Occipital lobe (tissue), 2 donors: ENCODE data around the gene NARS2. TPM values are rescaled to one million over a fixed set of nuclear protein-coding genes. Genes with fewer than 3 reads are reported as not detected.
"Not testable (repeated sequence)": the region's sequence is repeated elsewhere in the genome, so short reads cannot be mapped to it uniquely, and the experiment has no call there.

Experiments
- DNase-seq: peaks from one replicate; lab custom pipeline; 2025; lab: John Stamatoyannopoulos, UW
- total RNA-seq: library from RNA; depleted of rRNA; stranded (reverse); fragments of >200 nt; gene quantifications from one replicate; pipeline ENCODE4 v1.2.3, GENCODE V29; 2014

Gene NARS2
- total RNA-seq, 1 donor from 2014 or later = 33.4 TPM

DNA sequence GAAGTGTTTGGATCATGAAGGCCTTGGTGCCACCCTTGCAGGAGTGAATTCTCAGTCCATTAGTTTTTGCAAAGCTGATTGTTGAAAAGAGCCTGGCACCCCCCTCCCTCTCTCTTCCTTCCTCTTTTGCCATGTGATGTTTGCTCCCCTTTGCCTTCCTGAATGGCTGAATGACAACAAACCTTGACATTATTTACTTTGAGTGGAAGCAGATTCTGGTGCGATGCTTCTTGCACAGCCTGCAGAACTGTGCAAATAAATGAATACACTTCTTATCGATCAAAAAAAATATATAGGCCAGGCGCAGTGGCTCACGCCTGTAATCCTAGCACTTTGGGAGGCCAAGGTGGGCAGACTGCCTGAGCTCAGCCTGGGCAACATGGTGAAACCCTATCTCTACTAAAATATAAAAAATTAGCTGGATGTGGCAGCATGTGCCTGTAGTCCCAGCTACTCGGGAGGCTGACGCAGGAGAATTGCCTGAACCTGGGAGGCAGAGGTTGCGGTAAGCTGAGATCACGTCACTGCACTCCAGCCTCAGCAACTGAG lies 2.0 kb upstream of the NARS2 start:
- no peak for DNase-seq

GRCh38 chr11:78575478-78575877 lies 814 bp upstream of the NARS2 start:
- DNase-seq = no peak

DNA sequence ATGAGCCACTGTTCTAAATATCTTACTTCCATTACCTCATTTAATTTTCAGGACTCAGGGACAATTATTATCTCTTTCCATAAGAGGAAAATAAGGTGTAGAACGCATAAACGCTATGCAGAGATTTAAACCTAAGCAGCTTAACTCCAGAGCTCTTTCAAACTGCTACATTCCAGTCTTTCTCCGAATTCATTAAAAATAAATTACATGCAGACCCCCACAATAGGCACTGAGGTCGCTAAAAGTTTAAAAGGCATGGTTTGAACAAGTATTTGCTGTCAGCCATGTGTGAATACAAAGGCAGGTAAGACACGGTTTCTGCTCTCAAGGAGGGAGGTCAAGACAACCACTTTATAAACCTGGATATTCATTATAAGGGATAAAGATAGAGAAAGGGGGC lies 983 bp downstream of the NARS2 start:
- DNase-seq = no peak

- no peak for DNase-seq
Observed at GRCh38 chr11:78573271-78573670, 1.4 kb downstream of the NARS2 start.

DNA sequence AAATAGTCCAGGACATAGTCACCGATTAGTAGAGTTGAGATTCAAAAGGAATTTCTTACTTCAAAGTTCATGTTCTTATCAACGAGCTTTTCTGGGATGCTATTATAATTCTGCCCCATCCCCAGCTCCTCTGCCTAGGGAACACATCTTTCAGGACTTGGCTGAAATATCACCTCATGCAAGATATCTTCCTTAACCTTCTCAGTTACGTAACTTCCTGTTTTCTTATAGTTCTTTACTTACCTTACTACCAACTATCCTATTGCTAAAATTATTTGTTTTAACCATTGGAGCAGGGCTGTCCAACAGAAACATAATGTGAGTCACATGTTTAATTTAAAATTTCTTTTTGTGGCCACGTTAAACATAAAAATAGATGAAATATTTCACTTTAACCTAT lies 2.3 kb downstream of the NARS2 start:
- no peak for DNase-seq

DNA sequence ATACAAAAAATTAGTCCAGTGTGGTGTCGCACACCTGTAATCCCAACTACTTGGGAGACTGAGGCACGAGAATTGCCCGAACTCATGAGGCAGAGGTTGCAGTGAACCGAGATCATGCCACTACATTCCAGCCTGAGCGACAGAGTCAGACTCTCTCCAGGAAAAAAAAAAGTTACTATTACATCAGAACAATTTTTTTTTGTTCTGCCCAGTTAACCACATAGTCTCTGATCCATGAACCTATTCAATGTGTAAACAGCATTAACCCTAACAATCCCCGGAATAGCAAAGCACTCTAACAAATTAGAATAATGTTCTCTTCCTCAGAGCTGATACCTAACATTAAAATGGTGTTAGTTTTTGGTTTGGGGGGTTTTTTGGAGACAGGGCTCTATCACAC lies 4.6 kb downstream of the NARS2 start:
- DNase-seq = no peak

DNA sequence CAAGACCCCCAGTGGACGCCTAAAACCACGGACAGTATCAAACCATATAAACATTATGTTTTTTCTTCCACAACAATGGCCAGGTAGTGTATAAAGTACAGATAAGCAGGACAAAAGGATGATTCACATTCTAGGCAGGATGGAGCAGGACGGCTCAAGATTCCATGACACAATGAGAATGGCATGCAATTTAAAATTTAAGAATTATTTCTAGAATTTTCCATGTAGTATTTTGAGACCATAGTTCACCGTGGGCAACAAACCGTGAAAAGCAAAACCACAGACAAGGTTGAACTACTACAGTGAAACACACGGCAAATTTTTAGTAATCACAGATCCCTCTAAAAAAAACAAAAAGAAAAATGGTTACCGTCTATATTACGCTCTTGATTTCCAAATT lies 7.5 kb downstream of the NARS2 start:
- no peak for DNase-seq

GRCh38 chr11:78564490-78565467 lies 9.9 kb downstream of the NARS2 start:
- DNase-seq = no peak

DNA sequence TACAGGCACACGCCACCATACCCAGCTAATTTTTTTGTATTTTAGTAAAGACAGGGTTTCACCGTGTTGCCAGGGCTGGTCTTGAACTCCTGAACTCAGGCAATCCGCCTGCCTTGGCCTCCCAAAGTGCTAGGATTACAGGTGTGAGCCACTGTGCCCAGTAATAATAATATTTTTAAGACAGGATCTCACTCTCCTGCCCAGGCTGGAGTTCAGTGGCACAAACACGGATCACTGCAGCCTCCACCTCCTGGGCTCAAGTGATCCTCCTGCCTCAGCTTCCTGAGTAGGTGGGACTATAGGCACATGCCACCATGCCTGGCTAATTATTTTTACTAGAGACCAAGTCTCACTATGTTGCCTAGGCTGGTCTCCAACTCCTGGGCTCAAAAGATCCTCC lies 10.6 kb downstream of the NARS2 start:
- not testable (repeated sequence) for DNase-seq

- DNase-seq = not testable (repeated sequence)
Observed at GRCh38 chr11:78563090-78563489, 11.6 kb downstream of the NARS2 start.

DNA sequence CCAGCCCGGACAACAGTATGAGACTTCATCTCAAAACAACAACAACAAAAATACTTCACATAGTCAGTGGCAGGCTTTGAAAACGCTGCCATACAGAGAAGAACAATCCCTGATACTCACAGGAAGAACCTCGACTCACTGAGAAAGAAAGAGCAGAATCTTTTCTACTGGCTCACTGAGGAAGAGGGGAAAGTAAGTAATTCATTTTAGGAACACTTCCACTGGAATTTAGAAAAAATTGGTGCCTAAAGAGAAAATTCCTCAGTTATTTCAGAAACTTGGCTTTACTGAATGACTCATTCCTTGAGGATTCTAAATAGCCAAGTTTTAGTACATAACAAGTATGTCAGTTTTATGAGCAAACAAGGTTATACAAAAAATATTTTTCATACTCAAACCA lies 12.3 kb downstream of the NARS2 start:
- no peak for DNase-seq

DNA sequence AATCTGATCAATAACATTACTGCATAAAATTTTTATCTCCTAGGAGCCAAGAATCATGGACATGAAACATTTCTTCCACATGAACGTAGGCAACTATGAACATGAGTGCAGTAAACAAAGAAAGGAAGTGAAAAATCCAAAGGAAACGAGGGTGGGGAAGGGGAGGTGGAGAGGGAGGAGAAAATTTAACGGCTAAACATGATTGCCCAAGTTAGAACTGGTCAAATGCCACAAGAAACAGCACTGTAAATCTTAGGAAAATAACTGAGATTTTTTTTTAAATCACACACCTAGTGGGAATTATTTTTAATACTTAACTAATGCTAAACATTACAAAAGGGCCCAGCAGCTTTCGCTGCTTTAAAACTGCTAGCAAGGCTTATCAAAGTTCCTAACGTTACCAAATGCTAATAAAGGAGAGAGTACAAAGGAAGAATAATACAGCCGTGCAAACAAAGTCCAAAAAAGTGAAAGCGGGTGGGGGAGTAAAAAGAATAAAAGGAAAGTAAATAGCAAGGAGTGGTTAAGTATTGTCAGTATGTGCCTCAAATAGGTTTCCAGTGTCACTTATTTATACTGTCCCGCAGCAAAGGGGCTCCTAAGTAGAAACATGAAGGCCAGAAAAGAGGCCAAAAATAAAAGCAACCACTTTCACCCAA lies 13.7 kb downstream of the NARS2 start:
- DNase-seq = no peak

DNA sequence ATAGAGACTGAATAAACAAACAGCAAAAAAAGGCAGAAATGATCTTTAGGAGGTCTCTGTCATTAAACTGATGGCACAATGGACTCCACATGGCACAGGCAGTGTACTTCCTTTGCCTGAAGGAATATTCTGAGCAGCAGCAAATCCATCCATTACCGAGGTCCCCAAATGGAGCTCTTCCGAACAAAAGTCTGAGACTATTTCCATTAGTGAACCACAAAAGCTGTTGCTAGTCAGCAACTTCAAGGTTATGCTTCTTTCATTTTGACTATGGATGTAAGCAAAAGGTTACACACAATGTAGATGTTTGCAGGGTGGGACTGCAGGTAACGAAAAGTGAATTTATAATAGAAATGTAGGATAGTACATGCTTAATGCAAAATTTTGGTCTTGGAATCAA lies 14.5 kb downstream of the NARS2 start:
- no peak for DNase-seq

GRCh38 chr11:78557236-78557635 lies 17.4 kb downstream of the NARS2 start:
- no peak for DNase-seq

DNA sequence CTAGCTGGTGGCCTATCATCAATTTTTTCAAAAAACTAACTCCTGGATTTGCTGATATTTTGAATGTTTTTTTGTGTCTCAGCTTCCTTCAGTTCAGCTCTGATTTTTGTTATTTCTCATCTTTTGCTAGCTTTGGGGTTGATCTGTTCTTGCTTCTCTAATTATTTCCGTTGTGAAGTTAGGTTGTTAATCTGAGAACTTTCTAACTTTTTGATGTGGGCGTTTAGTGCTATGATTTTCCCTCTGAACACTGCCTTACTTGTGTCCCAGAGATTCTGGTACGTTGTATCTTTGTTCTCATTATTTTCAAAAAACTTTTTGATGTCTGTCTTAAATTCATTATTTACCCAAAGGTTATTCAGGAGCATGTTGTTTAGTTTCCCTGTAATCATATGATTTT lies 19.1 kb downstream of the NARS2 start:
- DNase-seq = no peak

DNA sequence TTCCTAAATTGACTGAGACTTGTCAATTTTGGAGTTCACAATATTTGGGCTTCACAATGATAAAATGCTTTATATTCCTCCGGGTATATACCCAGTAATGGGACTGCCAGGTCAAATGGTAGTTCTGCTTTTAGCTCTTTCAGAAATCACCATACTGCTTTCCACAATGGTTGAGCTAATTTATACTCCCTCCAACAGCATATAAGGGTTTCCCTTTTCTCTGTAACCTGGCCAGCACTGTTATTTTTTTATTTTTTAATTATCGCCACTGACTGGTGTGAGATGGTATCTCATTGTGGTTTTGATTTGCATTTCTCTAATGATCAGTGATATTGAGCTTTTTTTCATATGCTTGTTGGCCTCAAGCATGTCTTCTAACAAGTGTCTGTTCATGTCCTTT lies 21.8 kb downstream of the NARS2 start:
- DNase-seq = no peak

GRCh38 chr11:78552139-78552538 lies 22.5 kb downstream of the NARS2 start:
- not testable (repeated sequence) for DNase-seq

DNA sequence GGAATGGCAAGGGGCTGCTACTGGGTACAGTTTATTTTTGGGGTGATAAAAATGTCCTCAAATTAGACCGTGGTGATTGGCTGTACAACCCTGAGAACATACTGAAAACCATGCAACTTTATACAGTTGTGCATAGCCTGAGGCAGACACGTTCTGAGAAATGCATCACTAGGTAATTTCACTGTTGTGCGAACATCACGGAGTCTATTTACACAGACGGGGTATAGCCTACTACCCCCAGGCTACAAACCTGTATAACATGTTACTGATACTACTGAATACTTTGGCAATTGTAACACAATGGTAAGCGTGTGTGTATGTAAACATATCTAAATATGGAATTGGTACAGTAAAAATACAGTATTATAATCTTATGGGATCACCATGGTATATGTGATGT lies 23.6 kb downstream of the NARS2 start:
- DNase-seq = no peak

DNA sequence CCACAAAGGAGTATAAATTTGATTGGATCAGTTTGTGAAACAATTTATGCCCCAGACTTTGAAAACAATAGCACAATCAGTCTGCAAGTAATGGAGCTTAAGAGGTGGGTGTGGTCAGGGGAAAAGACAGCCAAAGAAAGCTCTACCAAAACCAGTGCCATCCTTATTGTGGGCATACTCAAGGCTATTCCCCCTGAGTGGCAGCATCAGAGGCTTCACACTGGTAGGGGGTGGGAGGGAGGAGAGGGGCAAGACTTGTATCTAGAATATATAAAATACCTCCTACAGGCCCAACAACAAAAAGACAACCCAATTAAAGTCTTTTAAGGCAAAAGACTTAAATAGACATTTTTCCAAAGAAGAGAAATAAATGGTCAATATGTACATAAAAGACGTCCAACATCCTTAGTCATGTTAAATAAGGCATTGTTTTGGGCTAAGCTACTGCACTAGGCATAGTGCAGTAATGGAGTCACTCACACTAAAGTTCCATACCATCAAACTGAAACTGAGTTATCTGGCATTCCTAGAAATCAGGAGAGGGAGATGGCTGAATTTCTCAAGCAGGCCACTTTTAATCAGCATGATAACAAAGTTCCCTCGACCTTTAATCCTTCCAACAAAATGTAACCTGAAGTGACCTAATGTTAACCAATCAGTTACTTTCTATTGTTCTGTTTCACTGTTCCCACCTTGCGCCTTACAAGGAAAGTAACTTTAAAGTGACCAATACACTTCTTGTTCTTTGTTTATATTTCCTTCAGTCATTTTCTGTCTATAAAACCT lies 24.8 kb downstream of the NARS2 start:
- no peak for DNase-seq

DNA sequence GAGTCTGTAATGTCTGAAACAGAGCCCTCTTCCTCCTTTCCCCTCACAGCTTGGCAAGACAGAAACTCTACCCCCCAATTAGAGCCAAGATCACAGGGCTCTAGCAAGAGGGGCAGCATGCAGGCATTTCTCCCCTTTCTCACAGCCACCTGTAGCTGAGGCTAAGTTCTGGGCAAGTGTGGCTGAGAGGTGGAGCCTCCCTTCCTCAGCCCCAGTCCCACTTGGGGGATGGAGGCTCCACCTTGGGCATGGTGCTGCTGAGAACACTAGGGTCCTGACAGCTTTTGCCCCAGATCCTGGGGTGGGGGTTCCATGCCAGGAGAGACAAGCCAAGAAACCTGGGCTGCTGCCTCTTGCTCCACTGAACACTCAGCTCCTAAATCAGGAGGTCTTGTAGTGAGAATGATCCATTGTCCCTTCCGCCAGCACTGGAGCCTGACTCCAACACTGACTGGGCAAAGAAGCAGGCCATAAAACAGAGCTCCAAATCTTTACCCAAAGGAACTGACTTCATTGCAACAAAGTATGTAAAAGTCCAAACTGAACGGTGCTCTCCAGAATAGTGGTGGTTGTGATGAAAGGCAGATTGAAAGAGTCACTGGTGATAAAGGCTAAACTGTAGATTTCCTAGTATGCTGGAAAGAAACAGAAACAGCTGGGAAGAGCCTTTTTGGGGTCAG lies 25.6 kb downstream of the NARS2 start:
- DNase-seq = no peak
